Measurements from ENCODE around the gene KLHL14.

Gene KLHL14

DNA sequence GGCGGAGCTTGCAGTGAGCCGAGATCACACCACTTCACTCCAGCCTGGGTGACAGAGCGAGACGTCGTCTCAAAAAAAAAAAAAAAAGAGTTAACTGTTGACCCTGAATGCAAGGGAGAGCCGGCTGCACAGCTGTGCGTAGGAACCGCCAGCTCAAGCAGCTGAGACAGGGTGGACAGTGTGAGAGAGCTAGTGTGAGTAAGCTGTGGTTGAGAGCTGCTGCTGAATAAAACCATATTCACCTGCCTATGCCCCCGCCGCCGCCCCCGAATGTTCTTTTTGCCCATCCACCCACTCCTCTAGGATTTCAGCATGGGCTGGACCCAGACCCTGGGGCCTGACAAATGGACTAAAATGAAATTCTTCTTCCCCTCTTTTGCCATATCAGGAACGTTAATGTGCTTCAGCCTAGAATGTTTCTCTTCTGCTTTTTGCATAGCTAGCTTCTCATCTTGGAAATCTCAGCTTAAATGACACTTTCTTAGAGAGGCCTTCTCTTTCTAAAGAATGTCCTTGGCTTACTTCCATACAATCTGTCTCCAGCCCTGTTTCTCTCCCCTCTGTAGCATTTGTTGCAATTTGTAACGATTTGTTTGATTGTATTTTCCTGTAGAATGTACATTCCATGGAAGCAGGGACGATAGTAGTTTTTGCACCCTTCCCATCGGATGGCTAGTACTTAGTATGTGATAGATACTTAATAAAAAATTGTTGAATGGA is 142.7 kb downstream of the KLHL14 start:
- DNase-seq, result no peak

GRCh38 chr18:32629292-32629691 is 143.5 kb downstream of the KLHL14 start:
- DNase-seq, result no peak

DNA sequence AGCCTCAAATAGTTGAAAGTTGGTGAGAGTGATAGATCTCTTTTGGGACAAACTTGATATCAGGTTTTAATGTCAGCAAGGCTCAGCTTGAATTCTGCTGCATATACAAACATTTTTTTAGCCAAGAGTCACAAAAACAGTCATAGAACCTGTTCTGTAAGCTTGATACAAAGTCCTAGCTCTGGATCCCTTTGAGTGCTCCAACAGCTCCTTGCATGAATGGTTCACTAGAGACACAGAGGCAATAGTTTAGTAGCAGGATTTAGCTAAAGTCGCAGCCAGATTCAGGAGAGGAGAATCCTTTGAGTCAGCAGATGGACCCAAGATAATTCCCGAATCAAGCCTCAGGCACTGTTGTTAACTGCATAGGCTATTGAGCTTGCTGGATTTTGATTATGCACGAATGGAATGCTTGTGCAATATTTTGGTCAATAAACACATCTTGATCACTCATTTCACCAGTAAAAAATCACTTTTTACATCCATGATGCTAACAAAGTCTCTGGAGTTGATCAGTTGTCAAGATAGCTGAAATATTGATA is 148.6 kb downstream of the KLHL14 start:
- DNase-seq, result no peak

DNA sequence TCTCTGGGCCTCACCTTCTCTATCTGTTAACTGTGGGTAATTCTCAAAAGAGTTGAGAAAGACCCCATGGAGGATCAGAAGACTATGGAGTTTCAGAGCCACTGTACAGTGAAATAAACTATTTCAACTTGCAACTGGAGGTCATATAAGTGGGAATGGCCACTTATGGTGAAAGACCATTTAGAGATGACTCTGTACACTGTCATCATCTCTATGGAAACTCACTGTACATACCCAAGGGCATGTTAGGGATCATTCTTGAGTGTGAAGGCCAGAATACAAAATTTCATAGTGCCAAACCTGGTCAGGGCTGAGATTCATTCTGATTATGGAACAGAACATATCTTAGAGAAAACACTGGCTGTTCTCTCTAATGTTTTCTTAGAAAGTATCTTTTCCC is 149.3 kb downstream of the KLHL14 start:
- no peak for DNase-seq
